GM21717 (cell line): ENCODE measurements around the gene SLC16A9.

Experiments
- ATAC-seq: cut with Tn5 transposase; IDR thresholded peaks from one replicate; pipeline ENCODE4 v1.9.1; 2021; ENCODE audit warnings: mild to moderate bottlenecking, moderate library complexity; ENCODE audit not compliant: unreplicated experiment

The SLC16A9 gene

DNA sequence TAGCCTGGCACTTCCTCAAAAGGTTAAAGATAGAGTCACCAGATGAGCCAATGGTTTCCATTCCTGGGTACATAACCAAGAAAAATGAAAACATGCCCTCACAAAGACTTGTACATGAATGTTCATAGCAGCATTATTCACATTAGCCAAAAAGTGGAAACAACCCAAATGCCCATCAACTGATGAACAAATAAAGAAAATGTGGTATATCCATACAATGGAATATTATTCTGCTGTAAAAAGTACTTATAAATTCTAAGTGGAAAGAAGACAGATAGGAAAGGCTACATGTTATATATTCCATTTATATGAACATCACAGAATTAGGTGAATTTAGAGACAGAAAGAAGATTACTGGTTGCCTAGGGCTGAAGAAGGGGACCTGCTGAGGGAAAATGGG is 10.7 kb upstream of the SLC16A9 start:
- no peak for ATAC-seq

DNA sequence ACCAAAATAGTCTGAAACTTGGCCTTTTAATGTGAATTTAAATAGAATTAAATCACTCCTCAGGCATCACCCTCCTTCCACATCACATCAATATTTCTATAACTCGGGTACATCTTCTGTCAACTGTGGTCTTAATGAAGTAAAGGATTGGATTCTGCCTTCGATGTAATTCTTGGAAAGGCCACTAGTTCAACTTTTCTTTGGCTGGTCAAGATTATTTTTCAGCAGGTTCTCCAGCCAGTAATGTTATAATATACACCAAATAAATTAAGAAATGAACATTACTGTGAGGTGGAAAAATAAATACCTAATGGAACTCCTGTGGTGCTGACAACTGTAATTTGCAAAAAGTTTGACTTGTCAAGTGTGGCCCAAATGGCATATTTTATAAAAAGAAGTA is 9.7 kb upstream of the SLC16A9 start:
- ATAC-seq, result no peak

DNA sequence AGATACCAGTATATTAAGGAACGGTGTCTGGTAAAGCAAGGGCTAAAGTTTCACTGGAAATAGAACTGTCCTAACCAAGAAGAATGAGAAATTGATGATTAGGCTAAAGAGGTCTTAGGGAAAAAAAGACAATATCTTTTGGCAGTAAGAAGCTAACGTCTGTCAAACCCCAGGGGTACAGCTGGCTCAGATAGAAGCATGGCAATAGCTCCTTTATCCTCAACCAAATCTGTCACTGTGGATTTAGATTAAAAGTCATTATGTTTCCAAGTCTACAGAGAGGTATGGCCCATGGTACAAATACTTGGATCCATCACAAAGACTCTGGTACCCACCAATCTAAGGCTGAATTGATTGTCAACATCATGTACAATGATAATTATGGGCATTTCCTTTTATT is 8.6 kb upstream of the SLC16A9 start:
- no peak for ATAC-seq

DNA sequence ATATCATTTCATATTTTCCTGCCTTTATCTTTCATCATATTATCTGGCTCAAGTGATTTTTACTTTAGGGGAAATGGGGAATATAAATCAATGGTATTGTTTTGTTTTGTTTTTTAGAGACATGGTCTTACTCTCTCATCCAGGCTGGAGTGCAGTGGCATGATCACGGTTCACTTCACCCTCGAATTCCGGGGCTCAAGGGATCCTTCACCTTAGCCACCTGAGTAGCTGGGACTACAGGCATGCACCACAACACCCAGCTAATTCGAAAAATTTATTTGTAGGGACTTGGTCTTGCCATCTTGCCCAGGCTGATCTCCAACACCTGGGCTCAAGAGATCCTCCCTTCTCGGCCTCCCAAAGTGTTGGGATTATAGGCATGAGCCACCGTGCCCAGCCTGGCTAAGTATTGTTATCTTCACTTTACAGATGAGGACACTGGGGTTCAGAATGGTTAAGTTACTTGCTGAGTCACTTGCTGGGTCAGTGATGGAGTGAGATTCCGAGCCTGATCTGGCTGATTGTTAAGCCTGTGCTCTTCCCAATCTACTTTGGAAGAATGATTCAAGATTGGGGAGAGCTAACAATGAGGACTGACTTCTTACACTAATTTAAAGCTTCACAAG is 3.7 kb upstream of the SLC16A9 start:
- no peak for ATAC-seq

DNA sequence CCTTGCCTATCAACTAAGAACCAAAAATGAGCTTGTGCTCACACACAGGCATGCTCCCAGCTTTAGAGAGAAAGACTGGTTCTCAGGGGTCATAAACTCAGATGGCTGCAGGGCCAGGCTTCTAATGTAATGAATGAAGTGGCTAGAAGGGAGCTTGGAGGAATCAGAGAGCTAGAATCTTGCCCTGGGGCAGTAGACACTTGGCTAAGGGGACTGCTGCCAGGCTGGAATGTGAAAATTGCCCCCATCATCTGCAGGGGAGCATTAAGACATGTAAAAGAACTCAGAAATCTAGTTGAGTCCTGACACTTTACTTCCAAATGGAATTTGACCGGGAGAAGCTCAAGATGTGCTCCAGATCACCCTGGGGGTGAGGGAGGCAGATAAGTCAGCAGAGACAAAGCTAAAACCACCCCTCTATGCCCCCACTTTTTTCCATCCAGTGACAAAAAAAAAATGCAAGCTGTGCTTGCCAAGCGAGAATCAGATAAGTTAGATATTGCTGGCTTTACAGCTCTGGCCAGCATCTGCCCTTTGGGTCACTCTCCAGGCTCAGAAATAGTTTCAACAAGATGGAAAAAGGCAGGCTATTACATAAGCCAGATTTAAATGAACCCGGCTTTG is 2.3 kb upstream of the SLC16A9 start:
- no peak for ATAC-seq

DNA sequence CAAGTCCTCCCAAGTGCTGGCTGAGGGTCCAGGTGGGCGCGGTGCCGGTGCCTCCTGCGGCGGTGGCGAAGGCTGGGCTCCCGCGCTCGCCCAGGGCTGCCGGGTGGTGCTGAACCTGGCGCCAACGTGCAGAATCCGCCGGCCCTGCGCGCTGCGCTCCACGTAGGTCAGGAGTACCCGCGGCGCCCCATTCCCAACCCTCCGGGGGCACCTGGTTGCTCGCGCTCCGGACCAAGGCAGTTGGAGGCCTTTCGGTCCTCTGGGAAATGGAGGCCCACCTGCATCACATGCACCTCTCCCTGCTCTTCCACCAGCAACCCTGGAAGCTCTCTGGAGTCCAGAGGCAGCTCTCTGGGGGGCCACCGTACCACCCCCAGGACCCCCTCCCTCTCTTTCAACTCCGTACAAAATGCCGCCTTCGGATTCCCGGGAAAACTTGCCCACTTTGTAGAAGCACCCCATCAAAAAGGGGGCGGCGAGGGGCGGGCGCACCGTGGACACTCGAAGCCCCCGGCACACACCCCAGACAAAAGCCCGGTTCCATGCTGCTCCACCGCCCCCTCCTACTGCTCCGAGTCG is 745 bp downstream of the SLC16A9 start:
- no peak for ATAC-seq

DNA sequence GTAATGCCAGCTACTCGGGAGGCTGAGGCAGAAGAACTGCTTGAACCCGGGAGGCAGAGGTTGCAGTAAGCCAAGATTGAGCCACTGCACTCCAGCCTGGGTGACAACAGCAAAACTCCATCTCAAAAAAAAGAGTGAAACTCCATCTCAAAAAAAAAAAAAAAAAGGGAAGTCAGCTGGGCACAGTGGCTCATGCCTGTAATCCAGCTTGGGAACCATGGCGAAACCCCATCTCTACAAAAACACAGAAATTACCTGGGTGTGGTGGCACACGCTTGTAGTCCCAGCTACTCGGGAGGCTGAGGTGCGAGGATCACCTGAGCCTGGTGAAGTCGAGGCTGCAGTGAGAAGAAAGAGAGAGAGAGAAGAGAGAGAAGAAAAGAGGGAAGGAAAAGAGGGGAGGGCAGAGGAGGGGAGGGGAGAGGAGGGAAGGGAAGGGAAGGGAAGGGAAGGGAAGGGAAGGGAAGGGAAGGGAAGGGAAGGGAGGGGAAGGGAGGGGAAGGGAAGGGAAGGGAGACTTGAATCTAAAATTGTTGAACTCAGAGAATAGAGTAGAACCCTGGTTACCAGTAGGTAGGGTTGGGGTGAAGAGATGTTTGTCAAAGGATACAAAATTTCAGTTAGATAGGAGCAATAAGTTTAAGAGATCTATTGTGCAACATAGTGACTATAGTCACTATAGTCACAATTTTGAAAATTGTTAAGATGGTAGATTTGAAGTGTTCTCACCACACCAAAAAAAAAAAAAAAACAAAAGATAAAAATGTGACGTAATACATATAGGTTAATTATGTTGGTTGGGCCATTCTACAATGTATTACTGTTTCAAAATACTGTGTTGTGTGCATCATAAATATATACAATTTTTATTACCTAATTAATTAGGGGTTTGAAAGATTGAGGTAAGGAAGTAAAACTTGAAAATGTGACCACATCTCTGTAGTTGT is 2.5 kb downstream of the SLC16A9 start:
- ATAC-seq, result no peak

DNA sequence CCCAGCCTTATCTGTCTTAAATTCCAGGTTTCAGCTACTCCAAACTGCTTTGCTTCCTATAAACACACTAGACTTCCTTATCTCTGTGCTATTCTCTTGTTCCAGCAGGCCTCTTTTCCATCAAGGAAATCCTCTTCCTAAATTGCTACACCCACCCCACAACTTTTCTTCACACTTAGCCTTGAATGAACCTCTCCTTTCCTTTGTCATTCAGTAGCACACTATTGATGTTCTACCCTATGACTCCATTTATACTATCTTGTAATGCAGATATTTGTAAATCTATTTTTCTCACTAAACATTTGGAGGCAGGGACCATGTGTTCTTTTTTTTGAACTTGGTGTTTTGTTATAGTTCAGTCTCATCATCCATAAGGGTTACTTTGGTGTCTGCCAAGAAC is 3.7 kb downstream of the SLC16A9 start:
- no peak for ATAC-seq

DNA sequence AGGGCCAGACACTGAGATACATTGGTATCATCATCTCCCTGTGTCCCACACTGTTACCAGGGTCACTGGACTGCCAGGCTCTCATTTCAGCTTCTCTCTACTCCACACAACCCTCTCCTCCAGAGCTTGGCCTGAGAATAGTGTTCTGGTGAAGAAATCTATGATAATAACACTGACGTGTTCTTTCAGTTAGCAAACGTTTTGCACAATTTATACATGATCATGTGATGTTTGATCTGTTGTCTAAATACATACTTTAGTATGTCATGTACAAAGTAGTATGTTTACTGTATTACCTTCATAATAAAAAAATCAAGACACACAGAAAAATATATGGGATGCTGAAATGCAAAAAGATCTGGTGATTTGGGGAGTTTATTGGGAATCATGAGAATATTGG is 5.0 kb downstream of the SLC16A9 start:
- ATAC-seq, result no peak

DNA sequence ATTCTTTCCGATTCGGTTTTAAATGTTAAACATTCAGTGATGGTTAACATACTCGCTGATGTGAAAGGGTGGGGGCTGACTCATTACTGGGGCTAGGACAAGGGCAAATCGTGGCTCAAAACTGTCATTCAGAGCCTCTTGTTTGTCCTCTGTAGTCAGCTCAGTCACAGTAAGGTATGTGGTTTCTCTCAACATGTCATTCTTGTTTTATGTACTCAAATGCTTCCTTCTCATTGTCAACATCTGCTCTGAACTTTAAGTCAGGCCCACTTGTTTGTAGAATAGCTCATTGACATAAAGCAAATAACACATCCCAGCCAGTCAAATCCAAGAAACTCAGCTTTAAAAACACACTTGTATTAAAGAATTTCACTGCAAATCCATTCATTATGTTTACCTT is 7.3 kb downstream of the SLC16A9 start:
- no peak for ATAC-seq

DNA sequence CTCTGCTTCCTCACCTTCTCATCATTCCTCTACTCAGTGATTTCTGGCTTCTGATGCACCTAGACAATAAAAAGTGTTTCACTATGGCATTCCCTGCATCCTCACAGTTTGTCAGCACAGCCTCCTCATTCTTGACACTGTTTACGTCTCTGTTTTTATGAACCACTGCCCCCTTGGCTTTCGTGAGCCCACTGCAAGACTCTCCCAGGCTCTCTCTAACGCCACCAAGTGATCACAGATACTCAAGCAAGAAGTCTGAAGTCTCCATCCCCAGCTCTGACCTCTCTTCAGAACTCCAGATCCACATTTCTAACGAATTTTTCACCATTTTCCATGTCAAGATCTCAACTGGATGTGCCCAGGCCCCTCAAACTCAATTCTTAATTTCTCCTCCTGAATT is 8.9 kb downstream of the SLC16A9 start:
- no peak for ATAC-seq

DNA sequence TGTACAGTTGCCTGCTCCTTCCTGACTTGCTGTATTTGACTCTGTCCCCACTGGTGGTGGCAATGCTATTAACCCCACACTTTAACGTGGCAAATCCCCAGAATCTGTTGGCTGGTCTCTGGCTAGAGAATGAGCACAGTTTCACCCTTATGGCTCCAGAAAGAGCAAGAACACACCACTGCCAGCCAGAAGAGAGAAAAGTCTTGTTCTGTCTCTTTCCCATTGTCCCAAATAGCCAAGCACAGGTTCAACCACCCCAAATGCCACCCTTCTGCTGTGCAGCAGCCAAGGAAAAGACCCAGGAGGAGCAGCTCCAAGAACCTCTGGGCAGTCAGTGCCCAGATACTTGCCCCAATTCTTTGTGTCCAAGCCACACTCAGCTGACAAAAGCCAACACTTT is 11.3 kb downstream of the SLC16A9 start:
- ATAC-seq, result no peak

DNA sequence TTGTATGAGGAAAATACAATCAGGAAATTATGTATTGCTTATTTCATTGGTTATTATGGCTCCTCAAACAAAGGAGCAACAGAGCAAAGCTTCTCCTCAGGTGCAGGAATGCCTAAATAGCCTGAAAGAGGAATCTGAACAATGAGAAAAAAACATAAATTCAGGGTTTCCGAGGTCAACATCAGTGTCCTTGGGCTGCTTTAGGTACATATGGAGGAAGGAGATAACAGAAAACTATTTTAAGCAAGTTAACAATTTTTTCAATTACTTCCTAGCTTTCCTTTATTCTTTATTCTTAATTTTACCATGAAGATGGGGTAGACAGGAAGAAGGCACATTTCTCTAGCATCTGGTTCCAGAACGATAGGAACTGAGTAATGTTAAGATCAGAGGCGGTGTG is 14.0 kb downstream of the SLC16A9 start:
- ATAC-seq, result no peak

DNA sequence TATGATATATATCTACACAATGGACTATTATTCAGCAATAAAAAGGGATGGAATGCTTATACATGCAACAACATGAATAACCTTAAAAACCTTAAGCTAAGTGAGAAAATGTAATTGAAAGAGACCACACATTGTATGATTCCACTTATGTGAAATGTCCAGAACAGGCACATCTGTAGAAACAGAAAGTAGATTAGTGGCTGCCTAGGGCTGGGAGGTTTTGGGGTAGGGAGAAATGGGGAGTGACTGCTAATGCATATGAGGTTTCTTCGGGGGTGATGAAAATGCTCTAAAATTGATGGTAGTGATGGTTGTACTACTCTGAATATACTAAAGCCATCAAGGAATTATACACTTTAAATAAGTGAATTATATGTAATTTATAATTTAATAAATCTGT is 14.7 kb downstream of the SLC16A9 start:
- no peak for ATAC-seq

DNA sequence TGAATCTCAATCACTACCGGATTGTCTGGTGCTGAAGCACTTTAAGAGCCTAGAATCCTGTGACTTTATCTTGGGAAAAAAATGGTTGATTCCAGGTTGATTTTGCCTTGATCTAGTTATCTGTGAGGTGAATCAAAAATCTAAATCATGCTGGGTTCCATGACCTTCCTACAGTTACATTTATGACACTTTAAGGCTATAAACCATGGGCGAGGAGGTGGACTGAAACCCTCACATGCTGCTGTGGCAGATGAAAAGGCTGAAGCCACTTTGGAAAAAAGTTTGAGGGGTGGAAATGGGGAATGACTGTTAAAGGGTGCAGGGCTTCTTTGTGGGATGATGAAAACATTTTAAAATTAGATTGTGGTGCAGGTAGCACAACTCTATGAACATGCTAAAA is 17.5 kb downstream of the SLC16A9 start:
- ATAC-seq, result no peak

DNA sequence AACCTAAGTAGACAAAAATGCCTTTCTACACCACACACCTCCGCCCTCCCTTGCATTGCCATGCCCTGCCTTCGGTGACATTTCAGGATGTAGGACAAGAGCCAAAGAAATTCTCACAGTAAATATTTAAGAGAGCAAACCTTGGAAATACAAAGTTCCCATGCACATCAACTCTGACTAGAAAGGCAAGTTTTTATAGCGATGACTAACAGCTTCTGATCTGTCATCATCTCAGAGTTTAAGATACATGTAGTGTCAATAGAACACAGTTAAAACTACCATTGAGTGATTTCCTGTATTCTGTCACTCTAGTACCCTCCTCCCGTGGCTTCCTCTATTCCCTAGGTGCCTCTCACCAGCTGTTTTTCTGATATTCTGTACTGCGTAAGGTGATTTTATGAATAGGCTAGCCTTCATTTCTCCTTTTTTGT is 20.7 kb downstream of the SLC16A9 start:
- ATAC-seq, result no peak

DNA sequence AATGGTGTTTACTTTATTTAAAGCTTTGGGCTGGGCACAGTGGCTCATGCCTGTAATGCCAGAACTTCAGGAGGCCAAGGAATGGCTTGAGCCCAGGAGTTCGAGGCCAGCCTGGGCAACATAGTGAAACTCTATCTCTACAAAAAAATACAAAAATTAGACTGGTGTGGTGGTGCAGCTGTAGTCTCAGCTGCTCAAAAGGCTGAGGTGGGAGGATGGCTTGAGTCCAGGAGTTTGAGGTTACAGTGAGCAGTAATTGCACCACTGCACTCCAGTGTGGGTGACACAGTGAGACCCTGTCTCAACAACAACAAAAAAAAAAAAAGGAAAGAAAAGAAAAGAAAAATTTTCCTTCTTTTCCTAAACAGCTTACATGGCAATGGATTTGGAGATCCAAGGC is 22.0 kb downstream of the SLC16A9 start:
- ATAC-seq, result no peak

DNA sequence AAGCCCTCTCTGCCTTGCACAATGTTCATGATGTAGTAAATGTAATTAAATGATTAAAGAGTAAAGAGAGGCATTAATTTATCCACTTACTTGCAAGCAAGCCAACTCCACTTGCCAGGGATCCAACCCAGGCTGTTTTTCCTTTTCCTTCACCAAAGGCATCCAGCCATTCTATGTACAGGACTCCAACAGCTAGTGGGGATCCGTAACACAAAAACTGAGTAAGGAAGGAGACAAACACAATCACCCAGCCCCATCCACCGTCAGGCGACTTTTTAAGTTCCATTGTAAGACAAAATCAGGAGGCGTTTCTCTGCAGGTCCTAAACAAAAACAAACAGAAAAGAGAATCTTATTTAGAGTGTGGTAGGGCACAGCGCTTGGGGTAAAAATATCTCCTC is 25.6 kb downstream of the SLC16A9 start:
- ATAC-seq, result no peak

DNA sequence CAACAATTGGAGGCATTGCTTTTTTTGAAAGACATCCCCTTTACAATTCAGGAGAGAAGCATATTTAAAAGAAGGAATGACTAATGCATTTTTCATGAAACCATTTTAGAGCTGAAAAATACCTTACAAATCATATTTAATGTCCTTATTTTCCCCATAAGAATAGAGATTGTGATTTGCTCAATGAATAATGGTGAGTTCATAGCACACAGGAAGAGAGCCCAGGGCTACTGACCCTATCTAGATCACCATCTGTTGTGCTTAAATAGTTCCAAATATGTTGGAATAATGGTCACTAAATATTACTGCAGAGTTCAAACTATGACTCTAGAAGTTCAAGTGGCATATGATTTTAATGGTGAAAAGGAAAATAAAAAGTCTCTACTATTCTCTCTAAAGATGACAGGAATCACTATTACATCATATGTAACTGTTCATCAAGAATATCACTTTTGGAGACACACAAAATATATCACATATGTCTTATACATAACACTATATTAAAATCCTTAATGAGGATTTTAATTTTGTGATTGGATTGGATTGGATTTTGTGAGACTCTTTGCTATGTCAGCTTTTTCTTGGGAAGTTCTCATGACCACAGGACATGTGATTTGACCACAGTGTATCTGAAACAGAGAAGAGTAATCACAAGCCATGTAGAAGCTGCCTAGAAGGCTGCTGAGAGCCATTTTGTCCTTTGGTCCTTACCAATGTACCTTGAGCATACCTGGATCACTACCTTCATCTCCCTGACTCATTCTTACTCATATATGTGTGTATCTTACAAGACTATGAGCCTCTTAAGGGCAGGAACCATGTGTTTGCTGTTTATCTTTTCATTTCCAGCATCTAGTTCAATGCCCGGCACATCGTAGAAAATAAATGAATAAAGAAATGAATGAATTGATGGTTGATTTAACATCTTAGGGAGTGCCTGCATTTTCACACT is 26.4 kb downstream of the SLC16A9 start:
- no peak for ATAC-seq

DNA sequence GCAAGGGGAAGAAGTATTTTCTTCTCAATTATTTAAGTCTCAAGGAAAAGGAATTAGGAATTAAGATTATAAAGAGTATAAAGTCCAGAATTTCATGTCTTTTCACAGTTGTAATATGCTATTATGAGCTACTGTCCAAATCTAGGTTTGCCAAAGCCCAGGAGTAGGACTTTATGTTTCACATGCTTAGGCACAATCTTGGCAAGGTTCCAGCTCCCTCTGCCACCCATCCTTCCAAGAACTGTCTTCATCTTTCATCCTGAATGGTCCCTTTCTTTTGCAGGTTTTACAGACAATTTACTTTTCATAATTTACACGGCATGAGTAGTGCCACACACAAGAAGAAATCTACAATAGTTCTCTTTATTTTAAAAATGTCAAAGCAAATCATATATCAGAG is 29.5 kb downstream of the SLC16A9 start:
- no peak for ATAC-seq
